Liver (tissue), 3 donors: Measurements from ENCODE around the gene NR3C1.

Experiments used
- RAD21 ChIP-seq, 2 donors: IDR thresholded peaks; 2 replicates each; pipeline ENCODE4 v1.6.1; 2016; ENCODE audit warnings: antibody characterized with exemption in 2 of 2, mild to moderate bottlenecking in 2 of 2
- TF ChIP-seq, protein P1 (sequence below): fragments of 150-350 bp; IDR thresholded peaks from 2 replicates; pipeline ENCODE4 v1.5.1; 2017; ENCODE audit warnings: improper control_type of control experiment, low read depth, low read length; ENCODE audit not compliant: missing input control
- TF ChIP-seq, protein P2 (sequence below): IDR thresholded peaks from 2 replicates; pipeline ENCODE4 v1.6.1; 2016; ENCODE audit warnings: antibody characterized with exemption
- TF ChIP-seq, protein P3 (sequence below): IDR thresholded peaks from 2 replicates; pipeline ENCODE4 v1.6.1; 2016; ENCODE audit warnings: antibody characterized with exemption, mild to moderate bottlenecking
- donor health status: healthy.
- donor health status: healthy.

DNA sequence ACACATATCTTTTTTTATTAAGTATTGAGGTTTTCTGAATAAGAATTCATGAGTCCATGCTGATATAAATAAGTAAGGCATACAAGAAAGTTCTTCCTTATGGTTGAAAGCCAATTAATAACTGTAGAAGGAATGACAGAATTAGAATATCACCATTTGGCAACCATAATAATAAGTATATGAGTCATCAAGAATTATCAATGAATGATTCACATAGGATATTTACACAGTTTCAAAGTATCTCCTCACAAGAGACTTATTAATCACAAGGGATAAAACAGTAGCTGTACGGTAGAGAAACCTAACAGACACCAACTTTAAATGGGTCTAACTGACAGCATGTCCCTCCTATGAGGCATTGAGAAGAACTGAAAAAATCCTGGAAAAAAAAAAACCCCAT, 161.6 kb downstream of the NR3C1 start:
- TF ChIP-seq RAD21 (IDR thresholded peaks at IDR 0.05) = no peak
- TF ChIP-seq, protein P1, sequence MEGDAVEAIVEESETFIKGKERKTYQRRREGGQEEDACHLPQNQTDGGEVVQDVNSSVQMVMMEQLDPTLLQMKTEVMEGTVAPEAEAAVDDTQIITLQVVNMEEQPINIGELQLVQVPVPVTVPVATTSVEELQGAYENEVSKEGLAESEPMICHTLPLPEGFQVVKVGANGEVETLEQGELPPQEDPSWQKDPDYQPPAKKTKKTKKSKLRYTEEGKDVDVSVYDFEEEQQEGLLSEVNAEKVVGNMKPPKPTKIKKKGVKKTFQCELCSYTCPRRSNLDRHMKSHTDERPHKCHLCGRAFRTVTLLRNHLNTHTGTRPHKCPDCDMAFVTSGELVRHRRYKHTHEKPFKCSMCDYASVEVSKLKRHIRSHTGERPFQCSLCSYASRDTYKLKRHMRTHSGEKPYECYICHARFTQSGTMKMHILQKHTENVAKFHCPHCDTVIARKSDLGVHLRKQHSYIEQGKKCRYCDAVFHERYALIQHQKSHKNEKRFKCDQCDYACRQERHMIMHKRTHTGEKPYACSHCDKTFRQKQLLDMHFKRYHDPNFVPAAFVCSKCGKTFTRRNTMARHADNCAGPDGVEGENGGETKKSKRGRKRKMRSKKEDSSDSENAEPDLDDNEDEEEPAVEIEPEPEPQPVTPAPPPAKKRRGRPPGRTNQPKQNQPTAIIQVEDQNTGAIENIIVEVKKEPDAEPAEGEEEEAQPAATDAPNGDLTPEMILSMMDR = no peak
- TF ChIP-seq, protein P2, sequence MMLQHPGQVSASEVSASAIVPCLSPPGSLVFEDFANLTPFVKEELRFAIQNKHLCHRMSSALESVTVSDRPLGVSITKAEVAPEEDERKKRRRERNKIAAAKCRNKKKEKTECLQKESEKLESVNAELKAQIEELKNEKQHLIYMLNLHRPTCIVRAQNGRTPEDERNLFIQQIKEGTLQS = no peak
- TF ChIP-seq, protein P3, sequence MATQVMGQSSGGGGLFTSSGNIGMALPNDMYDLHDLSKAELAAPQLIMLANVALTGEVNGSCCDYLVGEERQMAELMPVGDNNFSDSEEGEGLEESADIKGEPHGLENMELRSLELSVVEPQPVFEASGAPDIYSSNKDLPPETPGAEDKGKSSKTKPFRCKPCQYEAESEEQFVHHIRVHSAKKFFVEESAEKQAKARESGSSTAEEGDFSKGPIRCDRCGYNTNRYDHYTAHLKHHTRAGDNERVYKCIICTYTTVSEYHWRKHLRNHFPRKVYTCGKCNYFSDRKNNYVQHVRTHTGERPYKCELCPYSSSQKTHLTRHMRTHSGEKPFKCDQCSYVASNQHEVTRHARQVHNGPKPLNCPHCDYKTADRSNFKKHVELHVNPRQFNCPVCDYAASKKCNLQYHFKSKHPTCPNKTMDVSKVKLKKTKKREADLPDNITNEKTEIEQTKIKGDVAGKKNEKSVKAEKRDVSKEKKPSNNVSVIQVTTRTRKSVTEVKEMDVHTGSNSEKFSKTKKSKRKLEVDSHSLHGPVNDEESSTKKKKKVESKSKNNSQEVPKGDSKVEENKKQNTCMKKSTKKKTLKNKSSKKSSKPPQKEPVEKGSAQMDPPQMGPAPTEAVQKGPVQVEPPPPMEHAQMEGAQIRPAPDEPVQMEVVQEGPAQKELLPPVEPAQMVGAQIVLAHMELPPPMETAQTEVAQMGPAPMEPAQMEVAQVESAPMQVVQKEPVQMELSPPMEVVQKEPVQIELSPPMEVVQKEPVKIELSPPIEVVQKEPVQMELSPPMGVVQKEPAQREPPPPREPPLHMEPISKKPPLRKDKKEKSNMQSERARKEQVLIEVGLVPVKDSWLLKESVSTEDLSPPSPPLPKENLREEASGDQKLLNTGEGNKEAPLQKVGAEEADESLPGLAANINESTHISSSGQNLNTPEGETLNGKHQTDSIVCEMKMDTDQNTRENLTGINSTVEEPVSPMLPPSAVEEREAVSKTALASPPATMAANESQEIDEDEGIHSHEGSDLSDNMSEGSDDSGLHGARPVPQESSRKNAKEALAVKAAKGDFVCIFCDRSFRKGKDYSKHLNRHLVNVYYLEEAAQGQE = no peak
